GM21737 (cell line): ENCODE data around the gene PLPPR1.

Experiments
- ATAC-seq: cut with Tn5 transposase; IDR thresholded peaks from one replicate; pipeline ENCODE4 v1.9.1; 2021; ENCODE audit warnings: mild to moderate bottlenecking, moderate library complexity; ENCODE audit not compliant: unreplicated experiment

The PLPPR1 gene

GRCh38 chr9:101333926-101334702 lies 305.6 kb downstream of the PLPPR1 start:
- no peak for ATAC-seq

- ATAC-seq, result no peak
These were observed 307.6 kb downstream of the PLPPR1 start for GRCh38 chr9:101336091-101336490.

- no peak for ATAC-seq
These were observed 308.7 kb downstream of the PLPPR1 start for GRCh38 chr9:101337237-101337636.

- ATAC-seq, result no peak
These were observed 313.4 kb downstream of the PLPPR1 start for GRCh38 chr9:101341958-101342357.

- no peak for ATAC-seq
These were observed 314.1 kb downstream of the PLPPR1 start for GRCh38 chr9:101342595-101342994.

- ATAC-seq, result no peak
These were observed 321.8 kb downstream of the PLPPR1 start for GRCh38 chr9:101350285-101350684.

- no peak for ATAC-seq
These were observed 324.5 kb downstream of the PLPPR1 start for GRCh38 chr9:101352892-101353463.

- ATAC-seq, result no peak
These were observed 325.2 kb downstream of the PLPPR1 start for GRCh38 chr9:101353683-101354082.

GRCh38 chr9:101354143-101354764 lies 325.7 kb downstream of the PLPPR1 start:
- no peak for ATAC-seq

GRCh38 chr9:101354765-101355708 lies 326.5 kb downstream of the PLPPR1 start:
- ATAC-seq, result no peak

- ATAC-seq, result no peak
These were observed 328.1 kb downstream of the PLPPR1 start for GRCh38 chr9:101356619-101357018.

GRCh38 chr9:101359679-101360078 lies 331.2 kb downstream of the PLPPR1 start:
- ATAC-seq, result no peak

- no peak for ATAC-seq
These were observed 332.1 kb downstream of the PLPPR1 start for GRCh38 chr9:101360647-101361046.

GRCh38 chr9:101362450-101362849 lies 333.9 kb downstream of the PLPPR1 start:
- ATAC-seq, result no peak

GRCh38 chr9:101365181-101365580 lies 336.7 kb downstream of the PLPPR1 start:
- no peak for ATAC-seq

- no peak for ATAC-seq
These were observed 337.7 kb downstream of the PLPPR1 start for GRCh38 chr9:101366038-101366756.

GRCh38 chr9:101367323-101367722 lies 338.8 kb downstream of the PLPPR1 start:
- no peak for ATAC-seq

GRCh38 chr9:101369286-101369685 lies 340.8 kb downstream of the PLPPR1 start:
- no peak for ATAC-seq

- ATAC-seq, result no peak
These were observed 341.5 kb downstream of the PLPPR1 start for GRCh38 chr9:101369884-101370531.

- ATAC-seq, result no peak
These were observed 343.3 kb downstream of the PLPPR1 start for GRCh38 chr9:101371813-101372212.
